Measurements from ENCODE around the gene BCAS1. TPM values are rescaled to one million over a fixed set of nuclear protein-coding genes. Genes with fewer than 3 reads are reported as not detected.

Gene BCAS1
- total RNA-seq, 1 experiment from 2014 or later: 0.17 TPM

GRCh38 chr20:53956013-53956715 lies 114.2 kb downstream of the BCAS1 start:
- H3K36me3 ChIP-seq (ENCODE audit: control insufficient read depth in 1 of 2, insufficient read depth in 2 of 2, low read length in 2 of 2): no peaks in the 10 kb centered on the region
- ATAC-seq (no peak), DNase-seq (ENCODE audit: low read depth, low spot score) (no peak)
- H3K27ac ChIP-seq (ENCODE audit: low read depth, low read length): no peak overlapping the region
- no peaks in the 10 kb centered on the region for H3K27me3 ChIP-seq (ENCODE audit: insufficient read depth, low read length)
- no peaks in the 10 kb centered on the region for H3K4me1 ChIP-seq (ENCODE audit: control insufficient read depth in 1 of 2, insufficient read depth in 2 of 2, low read length in 2 of 2)
- H3K9me3 ChIP-seq (ENCODE audit: control insufficient read depth in 1 of 2, insufficient read depth in 1 of 2, low read depth in 1 of 2, low read length in 2 of 2): no peaks in the 10 kb centered on the region
- H3K9ac ChIP-seq (ENCODE audit: low read length): no peak overlapping the region
- H2AFZ ChIP-seq (ENCODE audit: low read depth, low read length, poor library complexity, severe bottlenecking): no peak overlapping the region
- POLR2A ChIA-PET: no interaction called here
- TF ChIP-seq POLR2A (IDR thresholded peaks at IDR 0.05; ENCODE audit: borderline replicate concordance, extremely low read depth, insufficient read depth, insufficient read length): no peak
- no peak for TF ChIP-seq EZH2 (IDR thresholded peaks at IDR 0.05)
- TF ChIP-seq SIN3A (IDR thresholded peaks at IDR 0.05; ENCODE audit: low read depth): no peak
- TF ChIP-seq YY1 (IDR thresholded peaks at IDR 0.05; ENCODE audit: extremely low read depth, insufficient replicate concordance, low read depth, low read length): no peak
- no peak for TF ChIP-seq POLR2AphosphoS5 (IDR thresholded peaks at IDR 0.05; ENCODE audit: low read depth, low read length)
- TF ChIP-seq EZH2phosphoT487 (IDR thresholded peaks at IDR 0.05; ENCODE audit: borderline replicate concordance): no peak
- no peak for TF ChIP-seq CTCF (IDR thresholded peaks at IDR 0.05 in 2 of 3, conservative IDR thresholded peaks at IDR 0.05 in 1 of 3; ENCODE audit: borderline replicate concordance in 1 of 3, insufficient read depth in 1 of 3, low read depth in 2 of 3, low read length in 2 of 3)
- intact Hi-C loops (cut with micrococcal nuclease): no loop called here
- H3K9me2 ChIP-seq (ENCODE audit: insufficient read depth): no peaks in the 10 kb centered on the region
- H3K79me2 ChIP-seq (ENCODE audit: insufficient read depth, low read length): no peaks in the 10 kb centered on the region
- RAD21 ChIA-PET (ENCODE audit: low non-redundant PET in 1 of 2, low total read pairs in 2 of 2, uncharacterized antibody in 2 of 2, unreplicated experiment in 2 of 2): no interaction called here
- CTCF ChIA-PET: no interaction called here
- no peak overlapping the region for H3K4me3 ChIP-seq (replicated peaks in 1 of 2; ENCODE audit: low read depth in 1 of 2, low read length in 2 of 2)
- BruUV-seq (replicated peaks): no TSS peak
- H4K20me1 ChIP-seq (ENCODE audit: insufficient read depth): no peaks in the 10 kb centered on the region
- H3K4me2 ChIP-seq (ENCODE audit: low read length): no peak overlapping the region
